ENCODE data around the gene PRELP.

PRELP gene

GRCh38 chr1:203505526-203506204, 30.1 kb downstream of the PRELP start:
- H3K4me3 ChIP-seq (ENCODE audit: low read length), result no peak overlapping the region
- TF ChIP-seq, protein P1, sequence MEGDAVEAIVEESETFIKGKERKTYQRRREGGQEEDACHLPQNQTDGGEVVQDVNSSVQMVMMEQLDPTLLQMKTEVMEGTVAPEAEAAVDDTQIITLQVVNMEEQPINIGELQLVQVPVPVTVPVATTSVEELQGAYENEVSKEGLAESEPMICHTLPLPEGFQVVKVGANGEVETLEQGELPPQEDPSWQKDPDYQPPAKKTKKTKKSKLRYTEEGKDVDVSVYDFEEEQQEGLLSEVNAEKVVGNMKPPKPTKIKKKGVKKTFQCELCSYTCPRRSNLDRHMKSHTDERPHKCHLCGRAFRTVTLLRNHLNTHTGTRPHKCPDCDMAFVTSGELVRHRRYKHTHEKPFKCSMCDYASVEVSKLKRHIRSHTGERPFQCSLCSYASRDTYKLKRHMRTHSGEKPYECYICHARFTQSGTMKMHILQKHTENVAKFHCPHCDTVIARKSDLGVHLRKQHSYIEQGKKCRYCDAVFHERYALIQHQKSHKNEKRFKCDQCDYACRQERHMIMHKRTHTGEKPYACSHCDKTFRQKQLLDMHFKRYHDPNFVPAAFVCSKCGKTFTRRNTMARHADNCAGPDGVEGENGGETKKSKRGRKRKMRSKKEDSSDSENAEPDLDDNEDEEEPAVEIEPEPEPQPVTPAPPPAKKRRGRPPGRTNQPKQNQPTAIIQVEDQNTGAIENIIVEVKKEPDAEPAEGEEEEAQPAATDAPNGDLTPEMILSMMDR (conservative IDR thresholded peaks at IDR 0.05; ENCODE audit: low read length), result no peak
- no peak for DNase-seq (ENCODE audit: low read depth)

GRCh38 chr1:203506858-203507626, 31.4 kb downstream of the PRELP start:
- DNase-seq (ENCODE audit: low read depth), result peak; percentile 40
- TF ChIP-seq, protein P1 (conservative IDR thresholded peaks at IDR 0.05; ENCODE audit: low read length), result no peak

GRCh38 chr1:203507759-203508158, 32.2 kb downstream of the PRELP start:
- TF ChIP-seq, protein P1 (conservative IDR thresholded peaks at IDR 0.05; ENCODE audit: low read length), result no peak
- no peak for DNase-seq (ENCODE audit: low read depth)

More at GRCh38 chr1:203506858-203507626, 31.4 kb downstream of the PRELP start:
- H3K4me3 ChIP-seq (ENCODE audit: low read length), result no peak overlapping the region

DNA sequence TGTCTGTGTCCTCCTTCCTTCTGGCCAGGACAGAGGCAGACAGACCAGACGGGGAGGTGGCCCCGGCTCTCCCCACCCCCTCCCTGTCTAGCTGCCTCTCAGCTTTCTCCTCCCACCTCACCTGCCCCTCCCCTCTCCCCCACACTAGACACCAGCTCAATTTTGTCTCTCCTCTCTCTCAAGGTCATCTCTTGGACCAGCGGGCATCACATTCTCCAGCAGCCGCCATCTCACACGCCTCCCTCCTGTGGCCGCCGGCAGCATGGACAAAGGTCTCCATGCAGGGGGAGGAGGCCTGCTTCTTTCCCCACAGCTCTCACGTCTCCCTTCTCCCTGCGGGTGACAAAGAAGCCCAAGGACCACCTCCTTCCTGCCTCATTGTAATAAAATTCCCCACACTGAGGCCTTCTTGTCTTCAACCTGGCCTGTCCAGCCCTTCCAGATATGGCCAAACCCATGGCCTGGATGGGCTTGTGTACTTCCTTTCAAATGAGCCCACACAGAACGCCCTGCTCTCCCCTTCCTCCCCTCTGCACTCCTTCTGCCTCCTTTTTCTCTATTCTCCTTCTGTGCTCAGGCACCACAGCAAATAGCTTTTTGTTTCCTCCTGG, 33.0 kb downstream of the PRELP start:
- TF ChIP-seq, protein P1 (conservative IDR thresholded peaks at IDR 0.05; ENCODE audit: low read length), result no peak
- H3K4me3 ChIP-seq (ENCODE audit: low read length), result no peak overlapping the region
- no peak for DNase-seq (ENCODE audit: low read depth)

More at GRCh38 chr1:203507759-203508158, 32.2 kb downstream of the PRELP start:
- no peak overlapping the region for H3K4me3 ChIP-seq (ENCODE audit: low read length)

DNA sequence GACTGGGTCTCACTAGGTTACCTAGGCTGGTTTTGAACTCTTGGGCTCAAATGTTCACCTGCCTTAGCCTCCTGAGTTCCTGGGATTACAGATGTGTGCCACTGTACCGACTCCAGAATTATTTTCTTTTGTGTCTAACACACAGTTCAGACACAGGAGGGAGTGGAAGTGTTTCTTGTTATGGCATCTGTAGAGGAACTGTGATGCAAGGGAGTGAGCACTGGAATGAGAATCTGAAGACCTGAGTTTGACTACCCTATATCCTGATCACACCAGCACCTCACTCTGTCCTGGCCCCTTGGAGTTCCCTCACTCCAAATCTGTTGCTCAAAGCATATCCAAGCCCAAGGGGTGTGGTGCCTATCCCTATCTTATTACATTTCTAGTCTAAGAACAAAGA, 33.5 kb downstream of the PRELP start:
- no peak overlapping the region for H3K4me3 ChIP-seq (ENCODE audit: low read length)
- TF ChIP-seq, protein P1 (conservative IDR thresholded peaks at IDR 0.05; ENCODE audit: low read length), result peak; percentile 34; the same call in 1 of the 2 replicates
- peak; percentile 29 for DNase-seq (ENCODE audit: low read depth)

DNA sequence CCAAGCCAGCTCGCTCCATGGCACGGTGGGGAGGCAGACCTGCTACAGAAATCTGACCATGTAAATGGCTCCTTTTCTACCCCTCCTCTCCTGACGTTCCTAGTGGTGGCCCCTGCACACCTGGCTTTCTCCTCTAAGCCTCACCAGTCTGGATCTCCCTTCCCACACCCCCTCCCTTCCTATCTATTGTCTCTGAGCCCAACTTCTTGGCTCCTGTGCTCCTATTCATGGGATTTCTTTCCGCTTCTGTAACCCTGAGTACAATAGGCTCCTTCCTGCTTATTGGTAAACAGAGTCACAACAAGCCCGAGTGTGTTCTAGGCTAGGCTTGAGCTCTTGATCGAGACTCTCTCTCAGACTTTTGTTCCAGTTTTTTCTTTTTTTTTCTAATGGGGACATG, 35.9 kb downstream of the PRELP start:
- TF ChIP-seq, protein P1 (conservative IDR thresholded peaks at IDR 0.05; ENCODE audit: low read length), result no peak
- no peak for DNase-seq (ENCODE audit: low read depth)
- H3K4me3 ChIP-seq (ENCODE audit: low read length), result no peak overlapping the region
